HG03025 (cell line): Measurements from ENCODE around the gene RAET1L.
"Not testable (repeated sequence)": the region's sequence is repeated elsewhere in the genome, so short reads cannot be mapped to it uniquely, and the experiment has no call there.

ENCODE experiments used
- ATAC-seq: cut with Tn5 transposase; IDR thresholded peaks from one replicate; pipeline ENCODE4 v1.9.1; 2021; ENCODE audit warnings: mild to moderate bottlenecking, moderate library complexity; ENCODE audit not compliant: unreplicated experiment, low FRiP score

RAET1L gene

GRCh38 chr6:149999636-150000035 is 25.7 kb downstream of the RAET1L start:
- ATAC-seq: no peak

GRCh38 chr6:149995971-149996370 is 29.4 kb downstream of the RAET1L start:
- ATAC-seq: no peak

GRCh38 chr6:149995235-149995750 is 30.0 kb downstream of the RAET1L start:
- no peak for ATAC-seq

GRCh38 chr6:149991838-149992237 is 33.5 kb downstream of the RAET1L start:
- ATAC-seq: no peak

- not testable (repeated sequence) for ATAC-seq
Observed at GRCh38 chr6:149991472-149991795, 33.9 kb downstream of the RAET1L start.

GRCh38 chr6:149990661-149991471 is 34.5 kb downstream of the RAET1L start:
- no peak for ATAC-seq

GRCh38 chr6:149990212-149990660 is 35.1 kb downstream of the RAET1L start:
- no peak for ATAC-seq

GRCh38 chr6:149988550-149989346 is 36.6 kb downstream of the RAET1L start:
- ATAC-seq: no peak

- ATAC-seq: no peak
Observed at GRCh38 chr6:149987602-149988107, 37.7 kb downstream of the RAET1L start.

GRCh38 chr6:149985481-149985937 is 39.8 kb downstream of the RAET1L start:
- ATAC-seq: no peak

GRCh38 chr6:149984773-149985172 is 40.6 kb downstream of the RAET1L start:
- ATAC-seq: no peak

GRCh38 chr6:149983145-149983544 is 42.2 kb downstream of the RAET1L start:
- ATAC-seq: no peak

GRCh38 chr6:149979293-149979692 is 46.0 kb downstream of the RAET1L start:
- no peak for ATAC-seq

- no peak for ATAC-seq
Observed at GRCh38 chr6:149978610-149979009, 46.7 kb downstream of the RAET1L start.

GRCh38 chr6:149977221-149977620 is 48.1 kb downstream of the RAET1L start:
- no peak for ATAC-seq

GRCh38 chr6:149975400-149975799 is 49.9 kb downstream of the RAET1L start:
- no peak for ATAC-seq

GRCh38 chr6:149974825-149975224 is 50.5 kb downstream of the RAET1L start:
- ATAC-seq: no peak

GRCh38 chr6:149974394-149974793 is 50.9 kb downstream of the RAET1L start:
- ATAC-seq: not testable (repeated sequence)

- ATAC-seq: no peak
Observed at GRCh38 chr6:149969635-149970034, 55.7 kb downstream of the RAET1L start.

- ATAC-seq: not testable (repeated sequence)
Observed at GRCh38 chr6:149968909-149969308, 56.4 kb downstream of the RAET1L start.
